ENCODE data around the gene ARHGEF10L.
A peak's percentile ranks its signal among the peaks of the same experiment; 100 is the strongest.

Gene ARHGEF10L

DNA sequence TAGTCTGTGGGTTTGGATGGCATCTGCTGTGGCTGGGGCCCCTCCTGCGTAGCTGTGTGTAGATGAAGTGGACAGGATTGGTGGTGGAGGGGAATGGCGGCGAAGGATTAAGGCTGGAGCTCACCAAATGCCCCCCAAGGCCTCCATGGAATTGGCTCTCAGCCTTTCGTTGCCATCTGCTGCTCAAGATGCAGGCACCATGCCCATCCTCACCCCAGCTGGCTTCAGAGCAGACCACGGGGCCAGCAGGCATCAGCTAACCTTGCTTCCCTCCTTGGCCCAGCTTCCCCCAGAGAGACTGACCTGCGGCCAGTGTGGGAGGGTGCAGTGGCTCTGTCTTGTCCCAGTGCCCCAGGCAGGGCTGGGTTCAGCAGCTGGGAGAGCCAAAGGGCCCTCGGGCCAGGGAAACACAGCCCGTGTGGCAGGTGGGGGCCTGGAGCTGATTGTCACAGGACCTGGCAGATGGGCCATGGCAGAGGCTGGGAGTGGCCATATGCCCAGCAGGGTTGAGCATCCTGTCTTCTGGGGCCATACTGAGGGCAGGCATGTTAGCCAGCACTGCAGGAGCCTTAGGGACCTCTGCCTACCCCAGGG lies 148.8 kb downstream of the ARHGEF10L start:
- no peak for DNase-seq (ENCODE audit: low read depth in 1 of 2, low spot score in 1 of 2)
- in situ Hi-C loops (cut with HindIII; ENCODE audit: low pct_unique_long_range_greater_than_20kb, low sequenced_read_pairs) = no loop called here
- TF ChIP-seq JUND (IDR thresholded peaks at IDR 0.05; ENCODE audit: low read depth) = no peak

DNA sequence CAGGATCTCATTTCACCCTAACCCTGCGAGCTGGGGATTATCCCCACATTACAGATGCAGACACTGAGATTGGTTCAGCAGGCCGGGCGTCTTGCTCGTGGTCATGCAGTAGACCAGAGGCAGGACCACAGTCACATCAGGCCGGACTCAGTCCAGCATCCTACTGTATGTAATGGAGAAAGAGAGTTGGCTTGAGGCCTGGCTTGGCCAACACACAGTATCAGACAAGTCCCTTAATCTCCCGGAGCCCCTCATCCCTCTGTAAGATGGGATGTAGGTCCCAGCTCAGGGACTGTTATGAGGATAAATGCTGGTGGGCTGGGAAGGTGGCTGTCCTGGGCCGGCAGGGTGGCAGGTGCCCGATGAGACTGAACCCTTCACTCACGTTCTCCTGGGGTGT lies 149.5 kb downstream of the ARHGEF10L start:
- no peak for TF ChIP-seq JUND (IDR thresholded peaks at IDR 0.05; ENCODE audit: low read depth)
- in situ Hi-C loops (cut with HindIII; ENCODE audit: low pct_unique_long_range_greater_than_20kb, low sequenced_read_pairs) = no loop called here

DNA sequence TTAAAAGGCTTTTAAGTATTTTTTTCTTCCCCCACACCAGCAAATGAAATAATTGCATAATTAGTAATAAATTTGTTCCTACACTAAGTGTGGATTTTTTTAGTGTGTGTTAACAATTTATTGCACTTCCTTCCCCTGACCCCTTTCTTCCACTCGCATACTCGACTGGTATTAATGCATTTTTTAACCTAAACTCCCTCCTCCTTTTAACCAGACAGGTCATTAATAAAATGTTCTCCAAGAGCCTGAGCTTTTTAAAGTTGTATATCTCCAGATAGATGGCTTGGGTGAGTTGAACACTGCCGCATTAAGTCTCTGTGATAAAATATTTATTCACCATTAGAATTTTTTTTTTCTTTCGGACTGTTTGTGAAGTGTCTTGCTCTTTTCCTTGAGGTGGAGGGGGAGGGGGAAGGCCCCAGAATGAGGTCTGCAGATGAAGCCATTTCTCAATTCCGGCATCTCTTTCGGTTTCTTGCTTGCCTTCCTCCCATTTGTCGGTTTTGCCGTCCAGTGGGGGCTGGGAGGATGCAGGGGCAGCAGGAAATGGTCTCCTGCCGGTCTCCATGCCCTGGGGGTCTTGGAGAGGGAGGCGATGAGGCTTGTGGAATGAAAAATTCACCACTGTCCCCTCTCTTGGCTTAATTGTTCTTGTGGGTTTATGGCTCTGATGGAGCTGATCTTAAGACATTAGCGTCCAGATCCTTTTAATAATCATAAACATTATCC lies 151.6 kb downstream of the ARHGEF10L start:
- TF ChIP-seq JUND (IDR thresholded peaks at IDR 0.05; ENCODE audit: low read depth) = no peak
- DNase-seq (ENCODE audit: low read depth in 1 of 2, low spot score in 1 of 2) = no peak
- in situ Hi-C loops (cut with HindIII; ENCODE audit: low pct_unique_long_range_greater_than_20kb, low sequenced_read_pairs) = no loop called here

More for the DNA sequence above, 149.5 kb downstream of the ARHGEF10L start:
- DNase-seq (ENCODE audit: low read depth in 1 of 2, low spot score in 1 of 2) = no peak

DNA sequence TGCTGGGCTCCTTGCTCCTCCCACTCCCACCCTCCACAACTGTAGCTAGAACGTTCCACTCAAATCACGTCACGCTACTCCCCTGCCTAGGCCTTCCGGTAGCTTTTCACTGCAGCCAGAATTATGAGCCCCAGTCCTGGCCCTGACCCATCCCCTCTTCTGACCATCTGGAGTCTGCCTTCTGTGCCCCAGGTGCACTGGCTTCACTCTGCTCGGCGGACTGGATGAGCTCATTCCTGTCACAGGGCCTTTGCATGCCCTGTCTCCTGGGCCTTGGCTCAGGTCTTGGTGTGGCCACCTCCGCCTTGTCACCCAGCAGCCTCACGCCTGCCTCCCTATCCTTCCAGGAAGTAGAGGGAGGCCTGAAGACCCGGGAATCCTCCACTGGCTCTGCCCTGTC lies 153.1 kb downstream of the ARHGEF10L start:
- DNase-seq (ENCODE audit: low read depth in 1 of 2, low spot score in 1 of 2) = no peak
- in situ Hi-C loops (cut with HindIII; ENCODE audit: low pct_unique_long_range_greater_than_20kb, low sequenced_read_pairs) = no loop called here
- no peak for TF ChIP-seq JUND (IDR thresholded peaks at IDR 0.05; ENCODE audit: low read depth)

DNA sequence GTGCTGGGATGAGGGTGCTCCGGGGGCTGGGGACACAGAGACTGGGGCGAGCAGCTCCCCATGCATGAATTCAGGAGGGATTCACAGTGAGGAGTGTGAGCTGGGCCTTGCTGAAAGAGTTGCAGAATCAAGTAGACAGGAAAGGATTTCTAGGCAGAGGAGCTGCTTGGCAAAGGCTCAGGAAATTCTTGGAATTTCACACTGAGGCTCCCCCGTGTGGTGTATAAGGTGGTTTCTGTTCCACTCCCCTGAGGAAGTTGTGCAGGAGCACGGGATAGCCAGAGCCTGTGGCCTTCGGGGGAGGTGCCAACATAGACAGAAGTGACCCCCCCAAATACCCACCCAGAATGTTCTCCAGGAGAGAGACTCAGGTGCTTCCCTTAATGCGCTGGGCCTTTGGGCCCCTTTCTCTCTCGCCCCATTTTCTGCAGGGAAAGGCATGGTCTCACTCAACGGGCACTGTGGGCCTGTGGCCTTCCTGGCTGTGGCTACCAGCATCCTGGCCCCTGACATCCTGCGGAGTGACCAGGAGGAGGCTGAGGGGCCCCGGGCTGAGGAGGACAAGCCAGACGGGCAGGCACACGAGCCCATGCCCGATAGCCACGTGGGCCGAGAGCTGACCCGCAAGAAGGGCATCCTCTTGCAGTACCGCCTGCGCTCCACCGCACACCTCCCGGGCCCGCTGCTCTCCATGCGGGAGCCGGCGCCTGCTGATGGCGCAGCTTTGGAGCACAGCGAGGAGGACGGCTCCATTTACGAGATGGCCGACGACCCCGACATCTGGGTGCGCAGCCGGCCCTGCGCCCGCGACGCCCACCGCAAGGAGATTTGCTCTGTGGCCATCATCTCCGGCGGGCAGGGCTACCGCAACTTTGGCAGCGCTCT lies 157.2 kb downstream of the ARHGEF10L start:
- TF ChIP-seq JUND (IDR thresholded peaks at IDR 0.05; ENCODE audit: low read depth) = no peak
- in situ Hi-C loops (cut with HindIII; ENCODE audit: low pct_unique_long_range_greater_than_20kb, low sequenced_read_pairs) = no loop called here
- DNase-seq (ENCODE audit: low read depth in 1 of 2, low spot score in 1 of 2) = peak; percentile 58 to 72

DNA sequence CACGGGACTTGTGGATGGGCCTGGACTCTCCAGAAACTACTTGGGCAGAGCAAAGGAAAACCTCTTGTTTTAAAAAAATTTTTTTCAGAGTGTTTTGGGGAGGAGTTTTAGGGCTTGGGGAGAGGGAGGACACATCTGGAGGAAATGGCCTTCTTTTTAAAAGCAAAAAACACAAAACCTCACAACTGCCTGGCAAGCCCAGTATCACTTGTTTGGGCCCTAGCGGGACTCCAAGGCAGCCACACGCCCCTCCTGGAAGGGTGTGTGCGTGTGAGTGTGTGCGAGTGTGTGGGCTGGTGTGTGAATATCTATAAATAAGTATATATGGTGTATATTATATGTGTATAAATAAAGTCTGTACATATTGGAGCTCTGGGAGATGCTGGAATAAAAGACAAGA lies 158.0 kb downstream of the ARHGEF10L start:
- TF ChIP-seq JUND (IDR thresholded peaks at IDR 0.05; ENCODE audit: low read depth) = no peak
- in situ Hi-C loops (cut with HindIII; ENCODE audit: low pct_unique_long_range_greater_than_20kb, low sequenced_read_pairs) = no loop called here

DNA sequence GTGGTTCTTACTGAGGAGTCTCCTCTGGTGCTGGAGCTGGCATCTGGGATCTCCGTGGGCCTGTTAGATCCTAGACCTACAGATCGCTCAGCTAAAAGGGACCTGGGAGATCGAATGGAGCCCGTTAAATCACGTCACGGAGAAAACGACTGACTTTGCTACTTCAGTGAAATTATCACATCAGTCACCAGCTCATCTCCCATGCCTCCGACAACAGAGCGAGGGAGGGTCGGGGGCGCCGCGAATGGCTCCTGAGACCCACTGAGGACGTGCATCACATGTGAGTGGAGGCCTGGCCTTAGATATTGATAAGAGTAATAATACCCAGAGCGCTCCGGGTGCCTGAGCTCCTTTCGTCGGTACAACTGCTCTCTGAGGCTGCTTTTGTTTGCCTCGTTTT lies 160.1 kb downstream of the ARHGEF10L start:
- TF ChIP-seq JUND (IDR thresholded peaks at IDR 0.05; ENCODE audit: low read depth) = no peak
- in situ Hi-C loops (cut with HindIII; ENCODE audit: low pct_unique_long_range_greater_than_20kb, low sequenced_read_pairs) = no loop called here
- DNase-seq (ENCODE audit: low read depth in 1 of 2, low spot score in 1 of 2) = no peak

More for the DNA sequence above, 158.0 kb downstream of the ARHGEF10L start:
- no peak for DNase-seq (ENCODE audit: low read depth in 1 of 2, low spot score in 1 of 2)

DNA sequence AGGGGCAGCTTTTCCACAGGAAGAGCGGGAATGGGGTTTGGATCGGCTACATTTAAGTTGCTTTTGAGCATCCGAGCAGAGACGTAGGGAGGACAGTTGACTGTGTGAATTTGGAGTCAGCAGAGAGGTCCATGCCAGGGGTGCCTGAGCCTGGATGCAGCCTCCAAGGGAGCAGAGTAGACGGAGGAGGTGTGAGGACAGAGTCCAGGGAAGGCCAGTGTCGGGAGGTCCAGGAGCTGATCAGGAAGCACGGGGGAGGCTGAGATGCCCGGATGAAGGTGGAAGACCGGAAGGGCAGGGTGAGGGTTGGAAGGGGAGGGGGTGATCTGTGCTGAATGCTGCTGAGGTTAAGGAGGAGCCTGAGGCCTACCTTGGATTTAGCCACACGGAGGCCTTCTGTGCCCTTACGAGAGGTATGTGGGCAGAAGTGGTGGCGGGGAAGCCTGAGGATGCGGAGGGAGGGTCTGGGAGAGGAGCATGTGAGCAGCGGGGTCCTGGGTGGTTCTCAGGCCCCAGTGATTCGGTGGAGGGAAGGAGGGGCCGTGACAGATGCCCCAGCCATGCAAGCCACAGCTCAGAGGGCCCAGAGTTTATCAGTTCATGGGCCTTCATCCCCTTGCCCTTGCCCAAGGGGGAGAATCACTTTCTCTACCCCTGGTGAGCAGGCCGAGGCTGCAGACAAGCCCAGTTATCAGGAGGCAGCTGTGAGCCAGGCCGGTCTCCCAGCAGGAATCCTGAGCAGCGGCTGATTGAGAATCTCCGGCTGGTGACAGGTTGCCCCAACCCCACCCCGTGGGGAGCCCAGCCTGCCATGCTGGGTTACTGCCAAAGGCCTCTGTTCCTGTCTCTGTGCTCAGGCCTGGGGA lies 161.7 kb downstream of the ARHGEF10L start:
- DNase-seq (ENCODE audit: low read depth in 1 of 2, low spot score in 1 of 2) = no peak
- in situ Hi-C loops (cut with HindIII; ENCODE audit: low pct_unique_long_range_greater_than_20kb, low sequenced_read_pairs) = no loop called here
- TF ChIP-seq JUND (IDR thresholded peaks at IDR 0.05; ENCODE audit: low read depth) = no peak

DNA sequence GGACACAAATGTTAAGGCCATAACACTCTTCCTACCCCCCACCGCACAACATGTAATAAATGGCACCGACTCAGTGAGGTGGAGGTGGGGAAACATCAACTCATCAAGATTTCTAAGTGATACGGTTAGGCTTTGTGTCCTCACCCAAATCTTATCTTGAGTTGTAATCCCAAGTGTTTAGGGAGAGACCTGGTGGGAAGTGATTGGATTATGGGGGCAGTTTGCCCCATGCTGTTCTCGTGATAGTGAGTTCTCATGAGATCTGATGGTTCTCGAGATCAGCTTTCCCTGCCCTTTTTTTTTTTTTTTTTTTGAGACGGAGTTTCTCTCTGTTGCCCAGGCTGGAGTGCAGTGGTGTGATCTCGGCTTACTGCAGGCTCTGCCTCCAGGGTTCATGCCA lies 164.7 kb downstream of the ARHGEF10L start:
- in situ Hi-C loops (cut with HindIII; ENCODE audit: low pct_unique_long_range_greater_than_20kb, low sequenced_read_pairs) = no loop called here
- no peak for TF ChIP-seq JUND (IDR thresholded peaks at IDR 0.05; ENCODE audit: low read depth)
- no peak for DNase-seq (ENCODE audit: low read depth in 1 of 2, low spot score in 1 of 2)

DNA sequence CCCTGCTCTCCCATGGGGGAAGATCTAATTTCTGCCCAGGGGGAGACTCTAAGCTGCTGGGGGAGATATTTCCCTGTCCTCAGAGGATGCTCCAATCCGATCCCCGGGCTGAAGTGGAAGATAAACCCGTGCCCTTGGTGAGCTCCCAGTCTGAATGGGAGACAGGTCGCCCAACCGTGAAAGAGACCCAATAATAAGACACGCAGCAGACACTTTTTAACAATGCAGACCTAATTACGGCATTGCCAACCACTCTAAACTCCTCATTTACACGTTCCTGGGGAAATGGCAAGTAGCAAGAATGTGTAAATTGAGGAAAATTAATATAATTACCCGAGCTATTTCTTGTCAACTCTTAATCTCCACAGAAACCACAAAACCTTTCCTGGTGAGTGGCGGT lies 166.9 kb downstream of the ARHGEF10L start:
- no peak for DNase-seq (ENCODE audit: low read depth in 1 of 2, low spot score in 1 of 2)
- in situ Hi-C loops (cut with HindIII; ENCODE audit: low pct_unique_long_range_greater_than_20kb, low sequenced_read_pairs) = no loop called here
- no peak for TF ChIP-seq JUND (IDR thresholded peaks at IDR 0.05; ENCODE audit: low read depth)

DNA sequence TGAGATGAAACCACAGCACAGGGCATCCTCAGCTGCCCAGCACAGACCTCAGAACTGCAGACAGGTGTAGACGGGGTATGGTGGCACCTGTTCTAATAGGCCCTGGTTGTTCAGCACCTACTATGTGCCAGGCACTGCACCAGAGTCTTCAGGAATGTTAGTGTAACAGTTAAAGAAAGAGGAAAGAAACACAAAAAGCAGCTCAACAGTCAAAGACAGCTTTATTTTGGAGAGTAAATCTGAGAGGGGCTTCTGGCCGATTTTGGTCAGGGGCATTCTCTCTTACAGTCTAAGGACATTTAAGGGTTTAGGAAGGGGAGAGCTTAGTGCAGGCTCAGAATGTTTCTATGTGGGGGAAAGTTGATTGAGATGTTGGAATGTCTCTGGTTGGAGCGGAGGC lies 170.5 kb downstream of the ARHGEF10L start:
- no peak for TF ChIP-seq JUND (IDR thresholded peaks at IDR 0.05; ENCODE audit: low read depth)
- in situ Hi-C loops (cut with HindIII; ENCODE audit: low pct_unique_long_range_greater_than_20kb, low sequenced_read_pairs) = no loop called here
- DNase-seq (ENCODE audit: low read depth in 1 of 2, low spot score in 1 of 2) = no peak

All from T47D (cell line).